ENCODE results near the gene COL15A1.

Gene COL15A1

DNA sequence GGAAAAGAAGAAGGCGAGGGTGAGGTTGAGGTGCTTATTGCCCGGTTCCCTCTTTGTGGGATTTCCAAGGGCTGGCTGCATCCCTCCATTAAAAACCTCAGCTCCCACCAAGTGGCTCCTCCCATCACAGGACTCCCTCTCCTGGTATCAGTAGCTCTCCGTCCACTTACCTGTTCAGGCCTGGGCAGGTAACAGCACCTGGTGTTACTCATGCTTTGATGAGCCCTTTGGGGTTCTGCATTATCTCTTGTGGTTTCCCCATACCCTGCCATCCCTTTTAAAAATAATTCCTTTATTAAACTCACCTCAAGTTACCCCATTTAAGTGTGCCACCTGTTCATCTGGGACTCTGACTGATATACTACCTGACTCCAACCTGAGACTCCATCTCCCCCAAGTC is 143.8 kb downstream of the COL15A1 start:
- Histone ChIP-seq H4K20me1 (ENCODE audit: insufficient read depth, low read length) (no peaks in the 10 kb centered on the region), H3K4me1 (ENCODE audit: low read length) (no peaks in the 10 kb centered on the region), H3F3A (ENCODE audit: insufficient read depth, low read length) (no peaks in the 10 kb centered on the region), H2AFZ (ENCODE audit: low read length) (no peak overlapping the region), H3K27me3 (replicated peaks; ENCODE audit: insufficient read depth, low read length) (no peaks in the 10 kb centered on the region), H3K79me2 (ENCODE audit: low read length) (no peaks in the 10 kb centered on the region), H3K4me3 (ENCODE audit: low read length) (no peak overlapping the region), H3K9me3 (replicated peaks; ENCODE audit: insufficient read depth, low read length) (no peaks in the 10 kb centered on the region), H3K27ac (ENCODE audit: low read length) (no peak overlapping the region), H3K36me3 (replicated peaks; ENCODE audit: insufficient read depth, low read length) (no peaks in the 10 kb centered on the region), H3K9ac (ENCODE audit: low read length) (no peak overlapping the region), H3K9me2 (replicated peaks; ENCODE audit: insufficient read depth, low read length) (no peaks in the 10 kb centered on the region), H3K4me2 (ENCODE audit: low read depth, low read length) (no peak overlapping the region)
- DNase-seq = no peak
- TF ChIP-seq, protein P1, sequence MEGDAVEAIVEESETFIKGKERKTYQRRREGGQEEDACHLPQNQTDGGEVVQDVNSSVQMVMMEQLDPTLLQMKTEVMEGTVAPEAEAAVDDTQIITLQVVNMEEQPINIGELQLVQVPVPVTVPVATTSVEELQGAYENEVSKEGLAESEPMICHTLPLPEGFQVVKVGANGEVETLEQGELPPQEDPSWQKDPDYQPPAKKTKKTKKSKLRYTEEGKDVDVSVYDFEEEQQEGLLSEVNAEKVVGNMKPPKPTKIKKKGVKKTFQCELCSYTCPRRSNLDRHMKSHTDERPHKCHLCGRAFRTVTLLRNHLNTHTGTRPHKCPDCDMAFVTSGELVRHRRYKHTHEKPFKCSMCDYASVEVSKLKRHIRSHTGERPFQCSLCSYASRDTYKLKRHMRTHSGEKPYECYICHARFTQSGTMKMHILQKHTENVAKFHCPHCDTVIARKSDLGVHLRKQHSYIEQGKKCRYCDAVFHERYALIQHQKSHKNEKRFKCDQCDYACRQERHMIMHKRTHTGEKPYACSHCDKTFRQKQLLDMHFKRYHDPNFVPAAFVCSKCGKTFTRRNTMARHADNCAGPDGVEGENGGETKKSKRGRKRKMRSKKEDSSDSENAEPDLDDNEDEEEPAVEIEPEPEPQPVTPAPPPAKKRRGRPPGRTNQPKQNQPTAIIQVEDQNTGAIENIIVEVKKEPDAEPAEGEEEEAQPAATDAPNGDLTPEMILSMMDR (IDR thresholded peaks at IDR 0.05; ENCODE audit: low read length) = no peak
- no peak for TF ChIP-seq EZH2phosphoT487 (IDR thresholded peaks at IDR 0.05; ENCODE audit: low read length)
- TF ChIP-seq EZH2 (optimal IDR thresholded peaks at IDR 0.05; ENCODE audit: low read depth, low read length) = no peak

DNA sequence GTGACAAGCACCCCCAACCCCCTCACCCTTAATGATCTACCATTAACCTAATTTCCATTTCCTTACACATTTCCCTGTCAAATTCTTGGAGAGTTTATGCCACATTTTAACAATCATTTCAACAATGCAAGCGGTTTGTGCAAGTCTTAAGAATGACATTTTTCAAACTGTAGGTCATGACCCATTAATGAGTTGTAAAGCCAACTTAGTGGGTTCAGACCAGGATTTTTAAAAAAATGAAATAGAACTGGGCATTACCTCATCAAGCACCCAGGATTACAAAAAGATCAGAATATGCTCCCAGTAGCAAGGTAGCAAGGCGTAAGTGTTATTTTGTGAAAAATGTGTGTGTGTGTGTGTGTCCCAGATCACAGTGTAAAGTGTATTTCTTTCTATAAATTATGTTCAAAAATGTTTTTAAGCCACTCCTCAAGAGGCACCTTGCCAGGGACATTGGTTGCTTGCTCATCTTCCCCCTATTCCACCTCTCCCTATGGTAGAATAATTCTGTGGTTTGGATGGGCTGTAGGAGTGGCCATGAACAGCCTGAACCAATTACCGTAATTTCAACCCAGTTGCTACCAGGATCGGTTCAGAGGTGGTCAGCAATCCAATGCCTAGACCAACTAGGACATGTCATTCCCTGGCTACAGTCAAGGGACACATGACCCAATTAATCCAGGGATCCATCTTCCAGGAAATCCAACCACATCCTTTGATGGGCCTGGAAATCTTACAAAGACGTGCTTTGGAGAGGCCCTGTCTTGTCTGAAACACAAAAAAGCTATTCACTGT is 146.8 kb downstream of the COL15A1 start:
- H3K9me2 ChIP-seq (replicated peaks; ENCODE audit: insufficient read depth, low read length) = no peaks in the 10 kb centered on the region
- H3K36me3 ChIP-seq (replicated peaks; ENCODE audit: insufficient read depth, low read length) = no peaks in the 10 kb centered on the region
- H3K27ac ChIP-seq (ENCODE audit: low read length) = no peak overlapping the region
- no peaks in the 10 kb centered on the region for H4K20me1 ChIP-seq (ENCODE audit: insufficient read depth, low read length)
- DNase-seq = no peak
- H3K4me2 ChIP-seq (ENCODE audit: low read depth, low read length) = no peak overlapping the region
- TF ChIP-seq EZH2 (optimal IDR thresholded peaks at IDR 0.05; ENCODE audit: low read depth, low read length) = no peak
- TF ChIP-seq, protein P1 (IDR thresholded peaks at IDR 0.05; ENCODE audit: low read length) = no peak
- no peak for TF ChIP-seq EZH2phosphoT487 (IDR thresholded peaks at IDR 0.05; ENCODE audit: low read length)
- H3K9me3 ChIP-seq (replicated peaks; ENCODE audit: insufficient read depth, low read length) = no peaks in the 10 kb centered on the region
- H3K79me2 ChIP-seq (ENCODE audit: low read length) = no peaks in the 10 kb centered on the region
- no peak overlapping the region for H3K9ac ChIP-seq (ENCODE audit: low read length)
- H3K27me3 ChIP-seq (replicated peaks; ENCODE audit: insufficient read depth, low read length) = no peaks in the 10 kb centered on the region
- H3K4me3 ChIP-seq (ENCODE audit: low read length) = no peak overlapping the region
- no peaks in the 10 kb centered on the region for H3F3A ChIP-seq (ENCODE audit: insufficient read depth, low read length)
- no peak overlapping the region for H2AFZ ChIP-seq (ENCODE audit: low read length)
- no peaks in the 10 kb centered on the region for H3K4me1 ChIP-seq (ENCODE audit: low read length)

DNA sequence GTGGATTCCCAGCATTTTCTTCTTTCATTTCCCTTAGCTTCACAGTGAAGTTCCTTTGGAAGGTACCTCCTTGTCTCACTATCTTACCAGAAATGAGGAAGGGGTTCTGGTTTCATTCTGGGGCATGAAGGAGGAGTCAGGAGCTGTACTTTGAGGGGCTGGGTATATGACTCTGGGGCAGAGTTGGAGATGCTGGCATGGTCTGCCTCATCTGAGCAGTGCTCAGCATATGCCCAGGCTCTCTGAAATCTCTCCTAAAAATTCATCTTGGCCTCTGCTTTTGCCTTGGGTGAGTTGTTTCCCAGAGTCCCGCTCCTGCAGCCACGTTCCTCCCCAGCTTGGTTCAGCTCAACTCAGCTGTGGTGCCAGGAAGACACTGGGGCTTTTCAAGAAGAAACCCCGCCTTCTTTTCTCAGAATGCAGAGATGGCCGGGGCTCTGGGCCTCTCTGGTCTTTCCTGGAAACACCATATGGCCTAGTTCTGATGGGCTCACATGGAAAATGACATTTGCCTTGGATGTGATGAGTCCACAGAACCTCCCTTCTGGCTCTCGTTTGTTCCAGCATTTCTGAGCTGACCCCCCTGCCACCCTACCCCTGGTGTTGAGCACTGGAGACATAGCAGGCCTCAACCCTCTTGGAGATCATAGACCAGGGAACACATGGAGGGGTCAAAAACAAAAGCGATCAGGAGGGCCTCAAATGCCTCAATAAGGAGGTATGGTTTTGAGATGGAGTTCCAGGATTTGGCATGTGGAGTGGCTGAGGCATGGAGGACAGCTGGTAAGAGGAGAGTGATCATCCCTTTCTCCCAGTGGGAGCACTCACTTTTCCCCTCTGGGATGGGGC is 149.2 kb downstream of the COL15A1 start:
- Histone ChIP-seq H3K9ac (ENCODE audit: low read length) (no peak overlapping the region), H3K4me1 (ENCODE audit: low read length) (no peaks in the 10 kb centered on the region), H4K20me1 (ENCODE audit: insufficient read depth, low read length) (no peaks in the 10 kb centered on the region), H3K36me3 (replicated peaks; ENCODE audit: insufficient read depth, low read length) (no peaks in the 10 kb centered on the region), H3F3A (ENCODE audit: insufficient read depth, low read length) (no peaks in the 10 kb centered on the region), H2AFZ (ENCODE audit: low read length) (no peak overlapping the region), H3K9me2 (replicated peaks; ENCODE audit: insufficient read depth, low read length) (no peaks in the 10 kb centered on the region), H3K27me3 (replicated peaks; ENCODE audit: insufficient read depth, low read length) (no peaks in the 10 kb centered on the region), H3K79me2 (ENCODE audit: low read length) (no peaks in the 10 kb centered on the region), H3K9me3 (replicated peaks; ENCODE audit: insufficient read depth, low read length) (no peaks in the 10 kb centered on the region), H3K4me2 (ENCODE audit: low read depth, low read length) (no peak overlapping the region), H3K4me3 (ENCODE audit: low read length) (no peak overlapping the region), H3K27ac (ENCODE audit: low read length) (no peak overlapping the region)
- DNase-seq = no peak
- TF ChIP-seq EZH2 (optimal IDR thresholded peaks at IDR 0.05; ENCODE audit: low read depth, low read length) = no peak
- TF ChIP-seq, protein P1 (IDR thresholded peaks at IDR 0.05; ENCODE audit: low read length) = no peak
- TF ChIP-seq EZH2phosphoT487 (IDR thresholded peaks at IDR 0.05; ENCODE audit: low read length) = no peak
